ENCODE data around the gene SPDEF.

GRCh38 chr6:34508425-34508824 lies 47.7 kb downstream of the SPDEF start:
- TF ChIP-seq POLR2A (IDR thresholded peaks at IDR 0.05; ENCODE audit: extremely low read depth, insufficient read length) (no peak), CTCF (IDR thresholded peaks at IDR 0.05; ENCODE audit: low read depth, low read length) (no peak), MYC (IDR thresholded peaks at IDR 0.05; ENCODE audit: low read depth, low read length) (no peak), MAX (IDR thresholded peaks at IDR 0.05; ENCODE audit: low read depth, low read length) (no peak)
